Ovary (tissue), 9 donors: Measurements from ENCODE around the gene NOTO. TPM values are rescaled to one million over a fixed set of nuclear protein-coding genes. Genes with fewer than 3 reads are reported as not detected.
A peak's percentile ranks its signal among the peaks of the same experiment; 100 is the strongest.

Source experiments
- DNase-seq, 5 donors: peaks; one replicate each; pipeline ENCODE4 v3.0.0-alpha.2; 2019 to 2020
- H3K27ac ChIP-seq, 2 donors: fragments of 200-600 bp; one replicate each; pipeline versions ENCODE4 v1.5.1 to v1.8.0; 2019 to 2022
- H3K27me3 ChIP-seq: fragments of 200-600 bp; one replicate; pipeline ENCODE4 v1.8.0; 2022
- H3K36me3 ChIP-seq: fragments of 200-600 bp; sonication (generic); one replicate; pipeline ENCODE4 v1.5.1; 2019
- H3K4me1 ChIP-seq: one replicate; pipeline ENCODE4 v1.8.1; 2013; ENCODE audit warnings: mild to moderate bottlenecking, moderate library complexity; ENCODE audit not compliant: insufficient read depth
- H3K4me3 ChIP-seq: fragments of 200-600 bp; sonication (generic); one replicate; pipeline ENCODE4 v1.5.1; 2017
- H3K9me3 ChIP-seq, 2 donors: fragments of 200-600 bp in 1 of 2; sonication (generic) in 1 of 2; one replicate each; pipeline versions ENCODE4 v1.5.1 to v1.8.1; 2013 to 2019; ENCODE audit warnings: mild to moderate bottlenecking in 1 of 2, moderate library complexity in 1 of 2
- EP300 ChIP-seq: sonication (generic); formaldehyde crosslinking; IDR thresholded peaks from one replicate; pipeline ENCODE4 v1.6.1; 2017; ENCODE audit warnings: antibody characterized with exemption
- POLR2A ChIP-seq: fragments of 450-650 bp; IDR thresholded peaks from one replicate; pipeline ENCODE4 v1.6.1; 2017; ENCODE audit warnings: antibody characterized with exemption, mild to moderate bottlenecking, moderate library complexity
- WGBS, 3 donors: extraction: QIAGEN DNeasy Blood & Tissue Kit in 1 of 3; methylation state at CpG; one replicate each; pipeline versions ENCODE4 v1.1.5 to v1.1.7; 2013 to 2017; 5-methylcytosine and 5-hydroxymethylcytosine counted together
- intact Hi-C, 4 donors: fragments of 100-400 bp; cut with DNase I; formaldehyde crosslinking; loops; one replicate each; pipeline versions ENCODE4 v1.11.0 to v1.15.1; 2022 to 2023
- polyA plus RNA-seq, 2 donors: library from polyadenylated mRNA; stranded (reverse); fragments of 200-250 nt in 1 of 2; fragments of 350-450 nt in 1 of 2; fragmentation: Illumina TruSeq in 1 of 2; extraction: RNeasy Lipid Tissue Mini Kit (QIAGEN cat#74804) in 1 of 2; gene quantifications; one replicate each; pipeline ENCODE4 v1.2.3, GENCODE V29; 2013 to 2014
- total RNA-seq, 7 donors: library from RNA; depleted of rRNA in 2 of 7; stranded (reverse); fragments of >200 nt in 2 of 7; fragmentation: NEBNext Ultra II Directional in 3 of 7; extraction: Animal tissue kit (Norgen Biotek cat#: 25700) in 3 of 7; gene quantifications; one replicate each; pipeline versions ENCODE4 v1.1.0 to v1.2.4, GENCODE V29; 2016 to 2023
- TF ChIP-seq, protein P1 (sequence below), 3 donors: fragments of 450-650 bp in 2 of 3; fragments of 200-600 bp in 1 of 3; IDR thresholded peaks; one replicate each; pipeline versions ENCODE4 v1.5.1 to v1.8.0; 2016 to 2022; ENCODE audit warnings: antibody characterized with exemption in 3 of 3, mild to moderate bottlenecking in 1 of 3
- donor health status: DM: no; HTN: no; CAD: no; lungs with moderate emphysema.
- donor health status: DM: no; HTN: no; CAD: no.
- donor health status: Bipolar disorder and iron deficiency.
- donor health status: DM: yes; HTN: yes; CAD: no.
- donor health status: DM: no; HTN: no; CAD: no.
- donor health status: DM: yes; HTN: yes; CAD: no.

NOTO gene
- total and polyA plus RNA-seq, 9 donors, result not detected

DNA sequence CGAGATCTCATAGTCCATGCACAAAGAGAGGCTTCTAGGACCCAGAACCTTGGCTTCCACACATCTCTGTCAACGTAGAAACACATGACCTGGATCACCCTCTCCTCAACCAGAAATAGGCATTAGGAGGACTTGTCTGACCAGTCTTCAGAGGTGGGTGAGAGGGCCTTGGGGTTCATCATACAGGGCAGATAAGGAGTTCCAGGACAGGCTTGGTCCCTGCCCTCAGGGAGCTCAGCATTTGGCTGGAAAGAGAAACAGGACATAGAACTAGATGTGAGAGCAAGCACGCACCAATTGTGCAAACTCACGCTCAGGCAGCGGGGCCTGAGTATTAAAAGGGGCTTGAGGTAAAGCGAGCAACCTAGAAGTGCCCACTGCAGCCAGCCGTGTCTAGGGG is 28.6 kb upstream of the NOTO start:
- Histone ChIP-seq H3K4me3 (no peak overlapping the region), H3K9me3 (no peaks in the 10 kb centered on the region), H3K36me3 (no peaks in the 10 kb centered on the region), H3K27me3 (no peaks in the 10 kb centered on the region), H3K4me1 (peaks cover 2% of the 10 kb centered on the region), H3K27ac (no peak overlapping the region)
- 89 to 94% (median 92%) methylated on average over 7 of the region's 7 CpGs for WGBS, 3 donors
- TF ChIP-seq EP300 (no peak), POLR2A (no peak)
- TF ChIP-seq, protein P1, sequence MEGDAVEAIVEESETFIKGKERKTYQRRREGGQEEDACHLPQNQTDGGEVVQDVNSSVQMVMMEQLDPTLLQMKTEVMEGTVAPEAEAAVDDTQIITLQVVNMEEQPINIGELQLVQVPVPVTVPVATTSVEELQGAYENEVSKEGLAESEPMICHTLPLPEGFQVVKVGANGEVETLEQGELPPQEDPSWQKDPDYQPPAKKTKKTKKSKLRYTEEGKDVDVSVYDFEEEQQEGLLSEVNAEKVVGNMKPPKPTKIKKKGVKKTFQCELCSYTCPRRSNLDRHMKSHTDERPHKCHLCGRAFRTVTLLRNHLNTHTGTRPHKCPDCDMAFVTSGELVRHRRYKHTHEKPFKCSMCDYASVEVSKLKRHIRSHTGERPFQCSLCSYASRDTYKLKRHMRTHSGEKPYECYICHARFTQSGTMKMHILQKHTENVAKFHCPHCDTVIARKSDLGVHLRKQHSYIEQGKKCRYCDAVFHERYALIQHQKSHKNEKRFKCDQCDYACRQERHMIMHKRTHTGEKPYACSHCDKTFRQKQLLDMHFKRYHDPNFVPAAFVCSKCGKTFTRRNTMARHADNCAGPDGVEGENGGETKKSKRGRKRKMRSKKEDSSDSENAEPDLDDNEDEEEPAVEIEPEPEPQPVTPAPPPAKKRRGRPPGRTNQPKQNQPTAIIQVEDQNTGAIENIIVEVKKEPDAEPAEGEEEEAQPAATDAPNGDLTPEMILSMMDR (IDR thresholded peaks at IDR 0.05), result no peak
- intact Hi-C loops, result loop anchor here in 1 of 4 donors (10.0 kb wide), 3 partner anchors 179 to 399 kb away; partner anchors contain the start of gene SPR
- no peak for DNase-seq

- no peak for TF ChIP-seq POLR2A
- Histone ChIP-seq H3K27ac (no peak overlapping the region), H3K36me3 (no peaks in the 10 kb centered on the region), H3K4me3 (no peak overlapping the region), H3K9me3 (no peaks in the 10 kb centered on the region), H3K4me1 (peaks cover 2% of the 10 kb centered on the region), H3K27me3 (no peaks in the 10 kb centered on the region)
- WGBS, 3 donors, result 92 to 95% (median 93%) methylated on average over 10 of the region's 10 CpGs
- intact Hi-C loops, result loop anchor here in 1 of 4 donors (10.0 kb wide), 3 partner anchors 179 to 399 kb away; partner anchors contain the start of gene SPR
- no peak for DNase-seq
Observed at GRCh38 chr2:73174244-73174643, 28.1 kb upstream of the NOTO start.

DNA sequence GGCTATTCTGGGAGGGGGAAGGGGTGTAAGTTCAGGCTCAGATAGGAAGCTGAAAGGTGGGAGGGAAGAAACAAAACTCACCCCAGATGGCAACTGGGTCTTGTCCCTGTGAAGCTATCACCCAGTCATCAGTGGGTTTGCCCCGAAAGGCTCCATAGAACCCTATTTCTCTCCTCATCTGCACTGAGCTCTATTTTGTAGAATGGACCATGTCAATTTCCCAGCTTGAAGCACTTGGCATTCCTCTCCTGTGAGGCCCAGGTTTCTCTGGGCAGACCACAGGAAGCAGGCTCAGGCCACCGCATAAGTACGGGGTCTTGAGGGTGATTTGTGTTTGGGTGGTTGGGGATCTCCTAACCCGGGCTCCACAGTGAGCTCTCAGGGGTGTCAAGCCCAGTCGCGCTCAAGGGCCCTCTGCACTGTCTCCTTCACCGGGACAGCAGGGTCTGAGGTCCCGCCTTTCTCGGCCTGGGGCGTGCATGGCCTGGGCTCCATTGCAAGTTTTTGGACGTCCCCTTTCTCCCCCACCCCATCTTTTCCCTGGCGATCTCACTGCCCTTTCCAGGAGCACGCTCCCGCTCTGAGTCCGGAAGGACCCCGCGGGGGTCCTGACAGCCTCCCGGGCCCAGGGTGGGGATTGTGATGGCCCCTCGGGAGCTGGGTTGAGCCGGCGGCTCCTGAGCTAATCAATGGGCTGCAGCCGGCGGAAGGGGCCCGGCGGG is 27.3 kb upstream of the NOTO start:
- H3K27ac ChIP-seq, result no peak overlapping the region
- intact Hi-C loops, result loop anchor here (5.0 to 10.0 kb wide), 5 partner anchors 88 to 400 kb away; partner anchors contain the start of gene SPR (in 1 of the 4)

DNA sequence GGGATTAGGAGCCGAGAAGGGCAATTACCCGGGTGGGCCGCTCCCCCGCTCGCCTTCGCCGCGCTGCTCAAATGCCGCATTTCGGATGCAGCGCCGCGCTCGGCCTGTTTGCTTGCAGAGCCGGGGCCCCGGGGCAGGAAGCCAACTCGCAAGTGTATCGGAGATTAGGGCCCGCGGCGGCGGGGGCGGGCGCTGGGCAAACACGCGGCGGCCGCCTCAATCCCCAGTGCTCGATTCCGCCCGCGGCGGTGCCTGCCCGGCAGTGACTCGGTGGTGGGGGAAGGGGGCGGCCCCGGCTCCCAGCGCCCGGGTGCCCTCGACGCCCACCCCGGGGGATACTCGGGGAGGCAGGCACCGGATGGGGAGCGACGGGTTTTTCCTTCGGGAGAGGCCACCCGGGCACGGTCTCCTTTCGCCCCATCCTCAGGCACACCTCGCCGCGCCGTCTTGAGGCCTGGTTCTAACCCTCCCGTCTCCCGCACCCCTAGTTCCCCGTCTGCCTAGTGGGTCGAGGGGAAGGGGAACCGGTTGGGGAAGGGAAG is 26.6 kb upstream of the NOTO start:
- intact Hi-C loops, result loop anchor here (5.0 to 10.0 kb wide), 5 partner anchors 88 to 401 kb away; partner anchors contain the start of gene SPR (in 1 of the 4)
- H3K27ac ChIP-seq, result no peak overlapping the region

More for the DNA sequence above, 27.3 kb upstream of the NOTO start:
- TF ChIP-seq, protein P1 (IDR thresholded peaks at IDR 0.05), result no peak
- TF ChIP-seq POLR2A, result no peak
- no peak for TF ChIP-seq EP300
- peak overlapping the region; percentile 23 for H3K4me3 ChIP-seq
- H3K27me3 ChIP-seq, result no peaks in the 10 kb centered on the region
- DNase-seq, result no peak
- H3K36me3 ChIP-seq, result no peaks in the 10 kb centered on the region
- H3K9me3 ChIP-seq, result no peaks in the 10 kb centered on the region
- peaks cover 2% of the 10 kb centered on the region for H3K4me1 ChIP-seq
- 22 to 32% (median 23%) methylated on average over 25 of the region's 25 CpGs for WGBS, 3 donors

More for the DNA sequence above, 26.6 kb upstream of the NOTO start:
- peak; percentile 74 to 86 (median 80) for DNase-seq
- TF ChIP-seq EP300 (no peak), POLR2A (no peak)
- TF ChIP-seq, protein P1 (IDR thresholded peaks at IDR 0.05), result no peak
- Histone ChIP-seq H3K4me1 (peaks cover 2% of the 10 kb centered on the region), H3K36me3 (no peaks in the 10 kb centered on the region), H3K27me3 (no peaks in the 10 kb centered on the region), H3K9me3 (no peaks in the 10 kb centered on the region), H3K4me3 (peak overlapping the region; percentile 23)
- WGBS, 3 donors, result 1% methylated on average over 23 to 59 of the region's 59 CpGs
